GM19455 (cell line): Measurements from ENCODE around the gene SLC6A12.
"Not testable (repeated sequence)": the region's sequence is repeated elsewhere in the genome, so short reads cannot be mapped to it uniquely, and the experiment has no call there.

Experiments
- ATAC-seq: cut with Tn5 transposase; IDR thresholded peaks from one replicate; pipeline ENCODE4 v1.9.1; 2021; ENCODE audit not compliant: unreplicated experiment

Gene SLC6A12

GRCh38 chr12:198705-199104 is 15.3 kb downstream of the SLC6A12 start:
- ATAC-seq, result no peak

- ATAC-seq, result no peak
These were observed 15.9 kb downstream of the SLC6A12 start for GRCh38 chr12:197911-198695.

DNA sequence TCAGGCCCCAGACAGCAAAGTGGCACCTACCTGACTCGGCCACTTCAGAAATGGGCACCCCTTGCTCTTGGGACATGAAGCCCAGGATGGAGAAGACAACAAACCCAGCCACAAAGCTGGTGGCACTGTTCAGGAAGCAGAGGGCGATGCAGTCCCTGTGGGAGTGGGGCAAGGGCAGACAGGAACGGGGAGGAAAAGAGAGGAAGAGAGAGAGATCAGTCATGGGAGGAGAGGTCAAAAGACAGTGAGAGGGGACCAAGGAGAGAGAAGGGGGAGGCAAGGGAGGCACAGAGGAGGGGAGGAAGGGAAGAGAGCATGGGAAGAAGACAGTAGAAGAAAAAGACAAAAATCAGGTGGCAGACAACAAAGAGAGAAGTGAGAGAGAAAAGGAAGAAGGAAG is 16.6 kb downstream of the SLC6A12 start:
- ATAC-seq, result no peak

GRCh38 chr12:196436-196835 is 17.5 kb downstream of the SLC6A12 start:
- ATAC-seq, result no peak

DNA sequence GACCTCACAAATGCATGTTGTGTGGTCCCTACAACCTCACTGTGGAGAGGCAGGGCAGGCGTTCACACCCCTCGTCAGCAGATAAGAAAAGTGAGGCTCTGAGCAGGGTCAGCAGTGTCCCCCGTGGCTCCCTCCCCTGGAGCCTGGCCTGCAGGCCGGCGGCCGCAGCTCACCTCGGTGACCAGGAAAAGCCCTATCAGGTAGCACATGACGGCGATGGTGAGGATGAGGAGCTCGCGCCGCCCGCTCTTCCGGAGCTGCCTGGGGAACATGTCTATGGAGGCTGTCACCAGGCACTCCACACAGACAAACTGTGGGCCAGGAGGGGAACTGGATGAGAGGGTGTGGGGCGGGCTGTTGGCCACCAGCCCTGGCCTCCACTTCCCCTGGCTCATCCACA is 18.0 kb downstream of the SLC6A12 start:
- ATAC-seq, result no peak

- no peak for ATAC-seq
These were observed 18.8 kb downstream of the SLC6A12 start for GRCh38 chr12:195156-195555.

- no peak for ATAC-seq
These were observed 19.7 kb downstream of the SLC6A12 start for GRCh38 chr12:194276-194675.

GRCh38 chr12:193261-193660 is 20.7 kb downstream of the SLC6A12 start:
- ATAC-seq, result no peak

GRCh38 chr12:191541-191940 is 22.4 kb downstream of the SLC6A12 start:
- ATAC-seq, result no peak

DNA sequence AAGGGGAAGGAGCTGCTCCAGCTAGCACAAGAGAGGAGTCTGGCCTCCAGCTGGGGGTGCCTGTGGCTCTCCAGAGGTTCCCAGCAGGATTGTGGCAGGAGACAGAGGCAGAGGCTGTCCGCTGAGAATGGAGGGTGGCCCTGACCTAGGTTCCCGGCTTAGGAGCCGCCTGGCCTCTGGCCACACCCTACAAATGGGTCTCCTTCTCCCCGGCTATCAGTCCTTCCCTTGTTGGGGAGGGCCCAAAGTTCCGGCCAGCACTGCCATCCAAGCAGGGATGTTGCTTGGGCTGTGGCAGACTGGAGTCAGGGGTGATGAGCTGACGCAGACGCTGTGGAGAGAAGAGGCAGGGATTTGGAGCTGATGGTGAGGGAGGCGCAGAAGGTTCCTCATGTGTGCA is 23.1 kb downstream of the SLC6A12 start:
- ATAC-seq, result no peak

DNA sequence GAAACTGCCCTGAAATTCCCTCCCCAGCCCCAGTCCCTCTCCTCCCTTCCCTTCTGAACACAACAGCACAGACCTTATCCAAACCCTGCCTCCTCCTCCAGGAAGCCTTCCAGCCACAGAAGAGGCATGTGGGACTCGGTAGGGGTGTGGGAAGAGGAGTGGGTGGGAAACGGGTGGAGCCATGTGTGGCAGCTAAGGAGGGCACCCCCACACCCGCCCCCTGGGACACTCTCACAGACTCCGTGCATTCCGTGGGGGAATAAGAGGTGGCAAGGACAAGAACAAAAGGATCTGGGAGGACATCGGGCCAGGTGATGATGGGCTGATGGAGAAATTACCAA is 24.4 kb downstream of the SLC6A12 start:
- no peak for ATAC-seq

DNA sequence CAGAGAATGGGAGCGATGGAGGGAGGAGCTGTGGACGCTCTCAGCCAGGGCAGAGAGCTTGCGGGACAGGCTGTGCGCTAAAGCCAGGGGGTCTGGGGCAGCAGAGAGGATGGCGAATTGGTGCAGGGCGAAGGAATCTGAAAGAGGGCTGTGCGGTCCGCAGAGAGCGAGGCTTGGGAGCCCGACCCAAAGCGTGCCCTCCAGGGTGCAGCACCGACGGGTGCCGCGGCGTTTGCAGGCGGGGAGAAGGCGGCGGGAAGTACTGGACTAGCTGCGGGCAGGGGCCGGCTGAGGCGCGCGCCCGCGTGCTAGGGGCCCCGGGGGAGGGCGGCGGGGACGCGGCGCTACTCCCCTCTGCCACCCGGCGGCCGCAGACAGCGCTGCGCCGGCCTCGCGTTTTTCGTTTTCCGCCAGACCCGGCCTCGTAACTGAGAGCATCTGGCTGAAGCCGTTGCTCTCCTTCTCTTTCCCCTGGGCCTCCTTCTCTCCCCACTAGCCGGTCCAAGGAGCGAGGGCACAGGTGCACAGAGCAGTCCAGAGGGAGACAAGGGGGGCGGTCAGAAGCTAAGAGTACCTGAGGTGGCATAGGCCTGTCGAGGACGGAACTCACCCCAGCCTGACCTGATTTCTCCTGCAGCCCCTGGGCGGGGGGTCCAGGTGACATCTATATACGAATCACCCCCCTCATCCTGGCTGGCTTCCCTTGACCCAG is 24.9 kb downstream of the SLC6A12 start:
- ATAC-seq, result no peak

DNA sequence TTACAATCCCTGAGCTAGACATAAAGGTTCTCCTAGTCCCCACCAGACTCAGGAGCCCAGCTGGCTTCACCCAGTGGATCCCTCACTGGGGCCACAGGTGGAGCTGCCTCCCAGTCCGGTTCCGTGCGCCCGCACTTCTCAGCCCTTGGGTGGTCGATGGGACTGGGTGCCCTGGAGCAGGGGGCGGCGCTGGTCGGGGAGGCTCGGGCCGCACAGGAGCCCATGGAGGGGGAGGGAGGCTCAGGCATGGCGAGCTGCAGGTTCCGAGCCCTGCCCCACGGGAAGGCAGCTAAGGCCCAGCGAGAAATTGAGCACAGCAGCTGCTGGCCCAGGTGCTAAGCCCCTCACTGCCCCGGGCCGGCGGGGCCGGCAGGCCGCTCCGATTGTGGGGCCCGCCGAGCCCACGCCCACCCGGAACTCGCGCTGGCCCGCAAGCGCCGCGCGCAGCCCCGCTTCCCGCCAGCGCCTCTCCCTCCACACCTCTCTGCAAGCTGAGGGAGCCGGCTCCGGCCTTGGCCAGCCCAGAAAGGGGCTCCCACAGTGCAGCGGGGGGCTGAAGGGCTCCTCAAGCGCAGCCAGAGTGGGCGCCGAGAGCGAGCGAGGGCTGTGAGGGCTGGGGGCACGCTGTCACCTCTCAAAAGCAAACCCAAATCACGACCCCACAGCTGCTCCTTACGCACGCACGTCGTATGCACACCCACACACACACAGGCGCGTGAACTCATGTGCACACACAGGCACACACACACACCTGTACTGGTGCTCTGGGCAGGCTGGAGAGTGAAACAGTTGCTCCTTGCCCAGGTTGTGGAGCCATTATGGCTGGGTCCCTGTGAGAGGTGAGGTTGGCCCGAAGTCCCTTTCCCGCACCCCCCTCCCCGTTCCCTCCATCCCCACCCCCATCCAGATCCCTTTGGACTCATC is 25.7 kb downstream of the SLC6A12 start:
- not testable (repeated sequence) for ATAC-seq

DNA sequence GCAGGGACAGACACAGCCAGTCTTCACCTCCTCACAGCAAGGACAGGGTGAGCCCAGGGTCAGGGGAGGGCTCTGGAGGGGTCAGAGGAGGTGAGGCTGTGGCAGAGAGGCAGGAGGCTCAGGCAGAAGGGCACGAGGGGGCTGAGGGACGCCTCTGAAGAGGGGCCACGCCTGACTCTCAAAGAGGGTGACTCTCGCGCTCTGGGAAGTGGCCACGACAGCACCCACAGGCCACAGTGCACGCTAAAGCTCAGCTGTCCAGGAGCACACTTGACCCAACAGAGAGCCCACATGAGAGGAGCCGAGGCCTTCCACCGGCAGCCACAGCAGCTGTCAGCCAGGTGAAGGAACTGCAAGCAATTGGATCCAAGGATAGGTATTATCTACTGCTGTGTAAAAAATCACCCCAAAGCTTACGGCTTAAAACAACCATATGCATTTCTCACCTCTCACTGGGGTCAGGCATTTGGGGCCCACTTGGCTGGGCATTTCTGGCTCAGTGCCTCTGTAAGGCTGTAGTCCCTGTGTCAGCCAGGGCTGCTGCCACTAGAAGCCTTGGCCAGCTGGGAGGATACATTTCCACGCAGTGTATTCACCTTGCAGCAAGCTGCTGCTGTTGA is 27.8 kb downstream of the SLC6A12 start:
- no peak for ATAC-seq

DNA sequence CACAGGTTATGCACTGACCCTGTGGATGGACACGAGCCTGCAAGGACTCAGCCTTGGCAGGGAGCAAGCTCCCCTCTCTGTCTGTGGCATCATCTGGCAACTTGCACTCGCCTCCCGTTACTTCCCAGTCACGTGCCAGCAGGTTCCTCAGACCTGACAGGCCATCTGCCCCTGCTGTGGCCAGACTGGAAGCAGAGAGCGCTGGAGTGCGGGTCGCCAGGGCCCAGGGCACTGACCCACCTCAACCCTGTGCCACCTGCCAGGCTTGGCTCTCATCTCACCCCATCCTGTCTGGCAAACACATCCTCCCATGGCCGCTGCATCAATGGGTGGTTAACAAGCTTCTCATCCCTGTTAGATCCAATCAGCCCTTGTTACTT is 28.4 kb downstream of the SLC6A12 start:
- no peak for ATAC-seq

- ATAC-seq, result no peak
These were observed 29.0 kb downstream of the SLC6A12 start for GRCh38 chr12:184811-185575.

- ATAC-seq, result no peak
These were observed 31.5 kb downstream of the SLC6A12 start for GRCh38 chr12:182381-182892.

GRCh38 chr12:181921-182320 is 32.0 kb downstream of the SLC6A12 start:
- no peak for ATAC-seq

GRCh38 chr12:180445-180844 is 33.5 kb downstream of the SLC6A12 start:
- ATAC-seq, result no peak

DNA sequence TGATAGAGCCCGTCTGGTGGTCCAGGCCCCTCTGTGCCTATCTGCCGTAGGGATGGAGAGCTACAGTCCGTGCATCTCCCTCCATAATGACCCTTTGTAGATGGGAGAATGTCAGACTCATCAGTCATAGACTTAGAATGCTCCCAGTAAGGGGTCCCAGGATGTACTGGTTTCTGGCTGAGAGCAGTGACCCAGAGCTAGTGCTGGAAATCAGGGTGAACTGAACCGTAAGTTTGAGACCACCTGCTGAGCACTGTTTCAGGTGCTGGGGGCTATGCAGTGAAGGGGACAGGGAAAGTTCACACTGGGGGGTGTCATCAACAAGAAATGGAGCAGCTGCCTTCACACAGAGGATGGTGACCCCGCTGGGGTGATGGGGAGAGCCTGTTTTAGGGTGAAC is 34.1 kb downstream of the SLC6A12 start:
- ATAC-seq, result no peak
